ENCODE data around the gene PICK1.
A peak's percentile ranks its signal among the peaks of the same experiment; 100 is the strongest.

Gene PICK1

GRCh38 chr22:38097058-38097457 is 39.9 kb downstream of the PICK1 start:
- no peak for TF ChIP-seq CTCF (IDR thresholded peaks at IDR 0.05; ENCODE audit: extremely low read depth, missing control alignments)
- DNase-seq (ENCODE audit: low spot score) = no peak

DNA sequence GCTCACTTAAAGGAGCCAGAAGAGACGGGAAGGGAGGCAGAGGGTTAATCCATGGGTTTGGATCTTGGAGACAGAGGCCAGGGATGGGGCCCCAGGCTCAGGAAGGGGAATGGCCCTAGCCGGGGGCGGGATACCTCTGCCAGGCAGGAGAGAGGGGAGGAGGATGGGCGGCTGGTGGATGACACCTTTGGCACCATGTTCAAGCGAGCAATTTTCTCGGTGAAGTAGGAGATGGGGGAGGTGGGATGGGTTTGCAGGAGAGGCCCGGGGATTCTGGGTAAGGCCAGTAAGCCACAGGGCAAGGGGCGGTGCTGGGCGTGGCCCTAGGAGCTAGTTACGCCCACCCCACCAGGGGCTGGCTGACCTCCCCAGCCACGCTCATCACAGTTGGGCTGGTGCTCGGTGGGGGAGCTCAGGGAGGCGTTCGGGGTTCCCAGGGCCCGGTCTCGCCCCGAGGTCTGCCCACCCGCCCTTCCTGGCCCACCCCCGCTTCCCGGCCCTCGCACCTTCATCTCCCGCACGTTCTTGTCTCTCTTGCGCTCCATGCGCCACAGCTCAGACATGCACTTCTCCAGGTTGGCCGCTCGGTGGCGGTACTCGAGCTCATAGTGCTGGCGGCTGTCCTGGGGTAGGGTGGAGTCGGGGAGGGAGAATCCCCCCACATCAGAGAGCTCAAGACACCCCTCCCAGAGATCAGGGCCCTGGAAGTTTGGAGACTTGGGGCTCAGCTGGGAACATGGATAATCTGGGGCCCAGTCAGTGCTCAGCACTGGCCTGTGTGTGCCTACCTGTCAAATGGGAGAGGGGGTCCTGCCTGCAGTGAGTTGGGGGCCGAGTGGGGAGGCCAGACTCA is 40.6 kb downstream of the PICK1 start:
- DNase-seq (ENCODE audit: low spot score) = no peak
- TF ChIP-seq CTCF (IDR thresholded peaks at IDR 0.05; ENCODE audit: extremely low read depth, missing control alignments) = no peak

DNA sequence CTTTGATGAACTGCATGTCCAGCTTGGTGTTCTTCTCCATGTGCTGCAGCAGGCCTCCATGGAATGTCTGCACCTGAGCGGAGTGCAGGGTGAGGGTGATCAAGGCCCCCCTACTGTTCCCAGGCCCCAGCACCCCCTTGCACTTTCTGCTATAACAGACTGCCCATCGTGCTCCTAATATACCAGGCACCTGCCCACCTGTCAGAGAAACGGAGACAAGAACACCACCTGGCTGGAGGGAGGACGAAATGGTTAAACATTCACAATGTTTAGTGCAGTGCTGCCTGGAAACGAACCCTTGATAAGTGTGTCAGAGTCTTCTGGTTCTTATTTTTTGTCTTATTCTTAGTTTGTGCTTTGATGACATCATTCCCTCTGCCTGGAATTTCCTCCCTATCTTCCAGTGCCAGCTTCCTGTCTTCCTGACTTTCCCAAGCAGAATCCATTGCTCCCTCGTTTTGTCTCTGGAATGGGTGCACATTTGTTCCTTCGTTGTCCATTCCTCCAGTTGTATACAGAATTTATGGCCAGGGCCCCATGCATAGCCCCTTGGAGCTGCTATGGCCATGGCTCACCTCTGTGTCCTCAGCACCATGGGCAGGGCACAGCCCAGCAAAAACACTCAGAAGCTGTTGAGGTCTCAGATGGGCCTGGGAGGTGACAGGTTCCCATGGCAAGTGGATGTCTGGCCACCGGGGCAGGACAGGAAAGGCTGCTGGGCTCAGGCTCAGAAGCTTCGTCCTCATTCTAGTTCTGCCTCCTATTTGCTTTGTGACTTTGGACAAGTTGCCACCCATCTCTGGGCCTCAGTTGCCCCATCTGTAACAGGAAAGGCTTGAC is 41.4 kb downstream of the PICK1 start:
- TF ChIP-seq CTCF (IDR thresholded peaks at IDR 0.05; ENCODE audit: extremely low read depth, missing control alignments) = no peak
- DNase-seq (ENCODE audit: low spot score) = no peak

- no peak for TF ChIP-seq CTCF (IDR thresholded peaks at IDR 0.05; ENCODE audit: extremely low read depth, missing control alignments)
- DNase-seq (ENCODE audit: low spot score) = no peak
Observed at GRCh38 chr22:38103641-38104040, 46.4 kb downstream of the PICK1 start.

- DNase-seq (ENCODE audit: low spot score) = peak; percentile 46
- TF ChIP-seq CTCF (IDR thresholded peaks at IDR 0.05; ENCODE audit: extremely low read depth, missing control alignments) = no peak
Observed at GRCh38 chr22:38104084-38104483, 46.9 kb downstream of the PICK1 start.

DNA sequence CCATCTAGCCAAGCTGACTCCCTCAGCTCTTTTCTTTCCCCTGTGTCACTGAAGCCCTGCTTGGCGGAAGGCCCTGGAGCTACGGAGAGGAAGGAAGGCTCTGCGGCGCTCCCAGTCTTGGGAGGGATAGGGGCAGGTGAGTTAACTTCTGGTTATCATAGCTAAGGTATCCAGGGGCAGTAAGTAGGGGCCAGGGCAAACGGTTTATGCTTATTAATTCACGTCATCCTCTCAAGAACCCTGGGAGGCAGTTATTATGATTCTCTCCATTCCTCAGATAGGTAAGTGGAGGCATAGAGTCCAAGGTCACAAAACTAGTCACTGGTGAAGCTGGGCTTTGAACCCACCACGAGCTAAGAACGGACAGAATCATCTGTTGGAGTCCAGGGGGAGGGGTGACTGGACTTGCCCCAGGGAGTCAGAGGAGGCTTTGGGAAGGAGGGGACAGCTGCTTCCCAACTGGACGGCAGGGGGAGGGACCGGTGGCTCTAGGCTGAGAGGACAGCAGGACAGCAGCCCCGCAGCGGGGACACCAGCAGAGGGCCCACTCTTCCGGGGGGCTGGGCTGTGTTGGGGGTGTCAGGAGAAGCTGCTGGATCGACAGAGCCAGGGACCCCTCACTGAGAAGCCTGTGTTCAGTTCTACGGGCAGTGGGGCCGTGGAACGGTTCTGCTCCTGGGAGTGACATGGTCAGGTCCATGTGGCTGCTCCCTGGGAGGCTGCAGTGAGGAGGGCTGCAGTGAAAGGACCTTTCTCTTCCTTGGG is 49.8 kb downstream of the PICK1 start:
- TF ChIP-seq CTCF (IDR thresholded peaks at IDR 0.05; ENCODE audit: extremely low read depth, missing control alignments) = no peak
- DNase-seq (ENCODE audit: low spot score) = no peak

Measured in GM20000 (cell line).